Astrocyte (in vitro differentiated cells and primary cell): ENCODE data around the gene PCP2.

ENCODE experiments used
- EZH2 ChIP-seq: IDR thresholded peaks from 2 replicates; pipeline ENCODE4 v1.6.1; 2012; ENCODE audit warnings: mild to moderate bottlenecking, low read length, inconsistent platforms; ENCODE audit not compliant: insufficient read depth
- TF ChIP-seq, protein P1 (sequence below): IDR thresholded peaks from 2 replicates; pipeline ENCODE4 v1.5.1; 2011; ENCODE audit warnings: low read depth, mild to moderate bottlenecking, inconsistent platforms, low read length, moderate library complexity; ENCODE audit not compliant: insufficient read depth

DNA sequence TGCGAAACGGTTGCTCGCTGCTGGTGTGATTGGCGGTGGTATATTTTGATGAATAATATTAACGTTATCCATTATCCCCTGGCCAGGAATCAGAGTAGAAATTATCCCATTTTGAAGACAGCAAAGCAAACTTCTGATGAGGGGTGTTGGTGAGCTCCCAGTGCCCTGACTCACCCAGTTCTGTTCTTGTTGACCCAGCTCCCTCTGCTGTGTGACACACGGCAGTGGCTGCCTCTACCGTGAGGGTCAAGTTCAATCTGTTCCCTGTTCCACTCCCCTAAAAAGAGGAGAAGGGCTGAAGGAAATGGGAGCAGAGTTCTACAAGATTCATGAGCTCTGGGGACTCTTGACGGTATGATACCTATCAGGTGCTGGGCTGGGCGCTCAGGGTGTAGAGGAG, 35.8 kb downstream of the PCP2 start:
- TF ChIP-seq, protein P1, sequence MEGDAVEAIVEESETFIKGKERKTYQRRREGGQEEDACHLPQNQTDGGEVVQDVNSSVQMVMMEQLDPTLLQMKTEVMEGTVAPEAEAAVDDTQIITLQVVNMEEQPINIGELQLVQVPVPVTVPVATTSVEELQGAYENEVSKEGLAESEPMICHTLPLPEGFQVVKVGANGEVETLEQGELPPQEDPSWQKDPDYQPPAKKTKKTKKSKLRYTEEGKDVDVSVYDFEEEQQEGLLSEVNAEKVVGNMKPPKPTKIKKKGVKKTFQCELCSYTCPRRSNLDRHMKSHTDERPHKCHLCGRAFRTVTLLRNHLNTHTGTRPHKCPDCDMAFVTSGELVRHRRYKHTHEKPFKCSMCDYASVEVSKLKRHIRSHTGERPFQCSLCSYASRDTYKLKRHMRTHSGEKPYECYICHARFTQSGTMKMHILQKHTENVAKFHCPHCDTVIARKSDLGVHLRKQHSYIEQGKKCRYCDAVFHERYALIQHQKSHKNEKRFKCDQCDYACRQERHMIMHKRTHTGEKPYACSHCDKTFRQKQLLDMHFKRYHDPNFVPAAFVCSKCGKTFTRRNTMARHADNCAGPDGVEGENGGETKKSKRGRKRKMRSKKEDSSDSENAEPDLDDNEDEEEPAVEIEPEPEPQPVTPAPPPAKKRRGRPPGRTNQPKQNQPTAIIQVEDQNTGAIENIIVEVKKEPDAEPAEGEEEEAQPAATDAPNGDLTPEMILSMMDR: no peak
- no peak for TF ChIP-seq EZH2
